Liver (tissue), 3 donors: ENCODE results near the gene KRTAP6-3.

Source experiments
- EGR1 ChIP-seq, 2 donors: IDR thresholded peaks; 2 replicates each; pipeline ENCODE4 v1.6.1; 2016 to 2018; ENCODE audit warnings: antibody characterized with exemption in 2 of 2, low read depth in 2 of 2
- HNF4G ChIP-seq: IDR thresholded peaks from 2 replicates; pipeline ENCODE4 v1.6.1; 2016; ENCODE audit warnings: antibody characterized with exemption
- JUND ChIP-seq, 2 donors: IDR thresholded peaks; 2 replicates each; pipeline ENCODE4 v1.6.1; 2016; ENCODE audit warnings: antibody characterized with exemption in 2 of 2
- NR2F2 ChIP-seq: IDR thresholded peaks from 2 replicates; pipeline ENCODE4 v1.6.1; 2016; ENCODE audit warnings: antibody characterized with exemption
- RAD21 ChIP-seq, 2 donors: IDR thresholded peaks; 2 replicates each; pipeline ENCODE4 v1.6.1; 2016; ENCODE audit warnings: antibody characterized with exemption in 2 of 2, mild to moderate bottlenecking in 2 of 2
- SP1 ChIP-seq: IDR thresholded peaks from 2 replicates; pipeline ENCODE4 v1.6.1; 2018; ENCODE audit warnings: antibody characterized with exemption, mild to moderate bottlenecking
- TAF1 ChIP-seq: conservative IDR thresholded peaks from 2 replicates; pipeline ENCODE4 v1.6.1; 2016; ENCODE audit warnings: antibody characterized with exemption, mild to moderate bottlenecking
- YY1 ChIP-seq: IDR thresholded peaks from 2 replicates; pipeline ENCODE4 v1.6.1; 2016; ENCODE audit warnings: antibody characterized with exemption, mild to moderate bottlenecking
- TF ChIP-seq, protein P1 (sequence below): fragments of 150-350 bp; IDR thresholded peaks from 2 replicates; pipeline ENCODE4 v1.5.1; 2017; ENCODE audit warnings: improper control_type of control experiment, low read depth, low read length; ENCODE audit not compliant: missing input control
- TF ChIP-seq, protein P2 (sequence below): IDR thresholded peaks from 2 replicates; pipeline ENCODE4 v1.6.1; 2016; ENCODE audit warnings: antibody characterized with exemption
- TF ChIP-seq, protein P3 (sequence below): IDR thresholded peaks from 2 replicates; pipeline ENCODE4 v1.6.1; 2016; ENCODE audit warnings: antibody characterized with exemption
- donor health status: healthy.
- donor health status: healthy.

DNA sequence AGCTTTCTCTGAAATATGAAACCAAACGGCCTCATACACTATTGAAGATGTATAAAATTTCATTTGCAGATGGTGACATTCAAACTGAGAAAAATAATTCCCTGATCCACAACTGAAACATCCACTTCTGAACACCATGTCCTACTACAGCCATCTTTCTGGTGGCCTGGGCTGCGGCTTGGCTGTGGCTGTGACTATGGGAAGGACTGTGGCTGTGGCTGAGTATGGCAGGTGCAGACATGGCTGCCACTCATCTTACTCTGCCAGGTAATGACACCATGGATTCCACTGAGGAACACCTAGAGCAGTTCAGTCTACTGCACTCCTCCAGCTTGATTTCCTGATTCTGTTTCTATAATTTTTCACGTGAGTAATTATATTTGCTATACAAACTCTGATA is 28.3 kb downstream of the KRTAP6-3 start, which contains the start of gene KRTAP20-4:
- TF ChIP-seq RAD21 (IDR thresholded peaks at IDR 0.05) (no peak), SP1 (no peak), HNF4G (no peak), TAF1 (no peak), JUND (IDR thresholded peaks at IDR 0.05) (no peak), YY1 (no peak), EGR1 (IDR thresholded peaks at IDR 0.05; ENCODE audit: low read depth in 2 of 2) (no peak), NR2F2 (no peak)
- TF ChIP-seq, protein P1, sequence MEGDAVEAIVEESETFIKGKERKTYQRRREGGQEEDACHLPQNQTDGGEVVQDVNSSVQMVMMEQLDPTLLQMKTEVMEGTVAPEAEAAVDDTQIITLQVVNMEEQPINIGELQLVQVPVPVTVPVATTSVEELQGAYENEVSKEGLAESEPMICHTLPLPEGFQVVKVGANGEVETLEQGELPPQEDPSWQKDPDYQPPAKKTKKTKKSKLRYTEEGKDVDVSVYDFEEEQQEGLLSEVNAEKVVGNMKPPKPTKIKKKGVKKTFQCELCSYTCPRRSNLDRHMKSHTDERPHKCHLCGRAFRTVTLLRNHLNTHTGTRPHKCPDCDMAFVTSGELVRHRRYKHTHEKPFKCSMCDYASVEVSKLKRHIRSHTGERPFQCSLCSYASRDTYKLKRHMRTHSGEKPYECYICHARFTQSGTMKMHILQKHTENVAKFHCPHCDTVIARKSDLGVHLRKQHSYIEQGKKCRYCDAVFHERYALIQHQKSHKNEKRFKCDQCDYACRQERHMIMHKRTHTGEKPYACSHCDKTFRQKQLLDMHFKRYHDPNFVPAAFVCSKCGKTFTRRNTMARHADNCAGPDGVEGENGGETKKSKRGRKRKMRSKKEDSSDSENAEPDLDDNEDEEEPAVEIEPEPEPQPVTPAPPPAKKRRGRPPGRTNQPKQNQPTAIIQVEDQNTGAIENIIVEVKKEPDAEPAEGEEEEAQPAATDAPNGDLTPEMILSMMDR, result no peak
- TF ChIP-seq, protein P2, sequence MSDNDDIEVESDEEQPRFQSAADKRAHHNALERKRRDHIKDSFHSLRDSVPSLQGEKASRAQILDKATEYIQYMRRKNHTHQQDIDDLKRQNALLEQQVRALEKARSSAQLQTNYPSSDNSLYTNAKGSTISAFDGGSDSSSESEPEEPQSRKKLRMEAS, result no peak
- TF ChIP-seq, protein P3, sequence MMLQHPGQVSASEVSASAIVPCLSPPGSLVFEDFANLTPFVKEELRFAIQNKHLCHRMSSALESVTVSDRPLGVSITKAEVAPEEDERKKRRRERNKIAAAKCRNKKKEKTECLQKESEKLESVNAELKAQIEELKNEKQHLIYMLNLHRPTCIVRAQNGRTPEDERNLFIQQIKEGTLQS, result no peak
